H1 (cell line): ENCODE measurements around the gene TFR2. TPM values are rescaled to one million over a fixed set of nuclear protein-coding genes. Genes with fewer than 3 reads are reported as not detected.

Experiments used
- CTCF ChIA-PET: fragments of 300-600 bp; sonication (Branson Sonifier 250); formaldehyde crosslinking; loops from one replicate; lab custom pipeline; 2021; ENCODE audit not compliant: partially characterized antibody; lab: Charles Lee
- POLR2A ChIA-PET: fragments of 300-600 bp; sonication (Branson Sonifier 250); formaldehyde crosslinking; loops from one replicate; lab custom pipeline; 2021; ENCODE audit warnings: inconsistent platforms; ENCODE audit not compliant: partially characterized antibody; lab: Charles Lee
- DNase-seq, 2 experiments: peaks; one replicate each; pipeline versions ENCODE4 v3.0.0 to v3.0.0-alpha.2; 2010 to 2022; ENCODE audit warnings: low spot score in 2 of 2, low read depth in 1 of 2, mixed read lengths in 1 of 2
- FAIRE-seq: peaks from 2 replicates; lab custom pipeline; 2011; peaks lifted over from hg19 to GRCh38; lab: Jason Lieb, UNC
- H2AFZ ChIP-seq: 2 replicates; pipeline ENCODE4 v1.8.1; 2012; ENCODE audit warnings: low read length, inconsistent platforms
- H2AK5ac ChIP-seq: 2 replicates; pipeline ENCODE4 v1.6.1; 2013; ENCODE audit warnings: low read depth, low read length
- H2BK120ac ChIP-seq: replicated peaks from 2 replicates; pipeline ENCODE3; 2013; ENCODE audit warnings: low read depth, low read length, inconsistent platforms
- H2BK12ac ChIP-seq: 2 replicates; pipeline ENCODE4 v1.6.1; 2013; ENCODE audit warnings: low read depth, low read length
- H2BK15ac ChIP-seq: 2 replicates; pipeline ENCODE4 v1.6.1; 2013; ENCODE audit warnings: low read length
- H2BK20ac ChIP-seq: 2 replicates; pipeline ENCODE4 v1.6.1; 2013; ENCODE audit warnings: low read length
- H2BK5ac ChIP-seq: 2 replicates; pipeline ENCODE4 v1.6.1; 2013; ENCODE audit warnings: low read depth, low read length
- H3K14ac ChIP-seq: 2 replicates; pipeline ENCODE4 v1.6.1; 2013; ENCODE audit warnings: inconsistent platforms; ENCODE audit not compliant: insufficient read length
- H3K18ac ChIP-seq: 2 replicates; pipeline ENCODE4 v1.6.1; 2013; ENCODE audit warnings: low read length; ENCODE audit errors: extremely low read depth
- H3K23ac ChIP-seq: 2 replicates; pipeline ENCODE4 v1.6.1; 2013; ENCODE audit warnings: inconsistent platforms; ENCODE audit not compliant: insufficient read length
- H3K23me2 ChIP-seq: 2 replicates; pipeline ENCODE4 v1.6.1; 2013; ENCODE audit warnings: low read depth, low read length
- H3K27ac ChIP-seq: 2 replicates; pipeline ENCODE4 v1.6.1; 2011; ENCODE audit warnings: low read depth, low read length, inconsistent platforms
- H3K27me3 ChIP-seq, 4 experiments: replicated peaks in 1 of 4; 1 replicate in 1 of 4; 2 replicates in 3 of 4; pipeline versions ENCODE4 v1.6.1 to v1.8.1; 2011 to 2013; ENCODE audit warnings: low read length in 3 of 4, mild to moderate bottlenecking in 3 of 4, inconsistent platforms in 2 of 4, mixed read lengths in 2 of 4, moderate library complexity in 1 of 4; ENCODE audit not compliant: control insufficient read depth in 3 of 4, insufficient read depth in 3 of 4; ENCODE audit errors: extremely low read depth in 1 of 4
- H3K36me3 ChIP-seq, 4 experiments: 2 replicates each; pipeline versions ENCODE4 v1.6.1 to v1.8.1; 2011 to 2013; ENCODE audit warnings: mild to moderate bottlenecking in 4 of 4, low read length in 3 of 4, moderate library complexity in 2 of 4, control low read depth in 1 of 4, inconsistent platforms in 1 of 4; ENCODE audit not compliant: insufficient read depth in 4 of 4, control insufficient read depth in 2 of 4
- H3K4ac ChIP-seq: replicated peaks from 2 replicates; pipeline ENCODE3; 2013; ENCODE audit warnings: low read length, low read depth, mixed read lengths, inconsistent platforms; ENCODE audit not compliant: insufficient read length
- H3K4me1 ChIP-seq, 4 experiments: replicated peaks in 1 of 4; 1 replicate in 1 of 4; 2 replicates in 3 of 4; pipeline versions ENCODE4 v1.6.1 to v1.8.1; 2011 to 2013; ENCODE audit warnings: low read length in 3 of 4, inconsistent platforms in 2 of 4, mixed read lengths in 1 of 4; ENCODE audit not compliant: insufficient read depth in 4 of 4, control insufficient read depth in 3 of 4
- H3K4me2 ChIP-seq, 2 experiments: 2 replicates each; pipeline versions ENCODE4 v1.6.1 to v1.8.1; 2011 to 2013; ENCODE audit warnings: low read depth in 2 of 2, low read length in 2 of 2, control low read depth in 1 of 2, inconsistent platforms in 1 of 2, mild to moderate bottlenecking in 1 of 2; ENCODE audit not compliant: insufficient read depth in 1 of 2
- H3K4me3 ChIP-seq, 4 experiments: fragments of 200-600, 300-600 bp in 1 of 4; sonication (generic), shearing (Covaris generic), sonication (Bioruptor Twin) in 1 of 4; 2 replicates each; pipeline versions ENCODE4 v1.5.1 to v1.8.1; 2011 to 2016; ENCODE audit warnings: low read length in 4 of 4, low read depth in 3 of 4, control low read depth in 2 of 4, inconsistent platforms in 2 of 4, mild to moderate bottlenecking in 2 of 4, mixed read lengths in 1 of 4, moderate library complexity in 1 of 4; ENCODE audit not compliant: insufficient read depth in 2 of 4; ENCODE audit errors: extremely low read depth in 1 of 4
- H3K56ac ChIP-seq: replicated peaks from 2 replicates; pipeline ENCODE3; 2013; ENCODE audit warnings: low read depth, mild to moderate bottlenecking, mixed read lengths, low read length, inconsistent platforms; ENCODE audit not compliant: insufficient read length
- H3K79me1 ChIP-seq: 2 replicates; pipeline ENCODE4 v1.6.1; 2013; ENCODE audit warnings: low read depth, low read length, control low read depth
- H3K79me2 ChIP-seq, 2 experiments: 2 replicates each; pipeline versions ENCODE4 v1.6.1 to v1.8.1; 2012 to 2013; ENCODE audit warnings: low read length in 2 of 2, mild to moderate bottlenecking in 2 of 2, inconsistent platforms in 1 of 2; ENCODE audit not compliant: insufficient read depth in 2 of 2, control insufficient read depth in 1 of 2
- H3K9ac ChIP-seq, 4 experiments: replicated peaks in 1 of 4; 1 replicate in 1 of 4; 2 replicates in 3 of 4; pipeline versions ENCODE4 v1.6.1 to v1.8.1; 2011 to 2013; ENCODE audit warnings: low read depth in 3 of 4, low read length in 3 of 4, control low read depth in 2 of 4, mild to moderate bottlenecking in 2 of 4, moderate library complexity in 2 of 4, inconsistent platforms in 1 of 4; ENCODE audit errors: extremely low read depth in 1 of 4
- H3K9me3 ChIP-seq, 2 experiments: 2 replicates each; pipeline versions ENCODE4 v1.6.1 to v1.8.1; 2012 to 2013; ENCODE audit warnings: mild to moderate bottlenecking in 2 of 2, moderate library complexity in 2 of 2, control low read depth in 1 of 2, inconsistent platforms in 1 of 2, low read depth in 1 of 2, low read length in 1 of 2, mixed read lengths in 1 of 2; ENCODE audit not compliant: insufficient read depth in 2 of 2
- H4K20me1 ChIP-seq, 2 experiments: replicated peaks in 1 of 2; 2 replicates each; pipeline versions ENCODE3 to v1.8.1; 2011 to 2013; ENCODE audit warnings: inconsistent platforms in 2 of 2, low read length in 2 of 2, mild to moderate bottlenecking in 1 of 2; ENCODE audit not compliant: insufficient read depth in 2 of 2, control insufficient read depth in 1 of 2
- H4K5ac ChIP-seq: 2 replicates; pipeline ENCODE4 v1.6.1; 2013; ENCODE audit warnings: low read length, low read depth, mixed read lengths, inconsistent platforms; ENCODE audit not compliant: insufficient read length
- H4K8ac ChIP-seq: 2 replicates; pipeline ENCODE4 v1.8.0; 2013; ENCODE audit warnings: mild to moderate bottlenecking, moderate library complexity, low read length, inconsistent platforms; ENCODE audit not compliant: insufficient read depth; ENCODE audit errors: extremely low read depth
- H4K91ac ChIP-seq: replicated peaks from 2 replicates; pipeline ENCODE3; 2013; ENCODE audit warnings: low read length, mixed read lengths, inconsistent platforms; ENCODE audit not compliant: insufficient read length
- BRCA1 ChIP-seq: IDR thresholded peaks from 2 replicates; pipeline ENCODE4 v1.6.1; 2012; ENCODE audit warnings: low read depth, low read length, improper control_type of control experiment
- RNF2 ChIP-seq: fragments of 200-900, 300-1000 bp; sonication (generic); IDR thresholded peaks from 2 replicates; pipeline ENCODE4 v1.7.1; 2016; ENCODE audit warnings: borderline replicate concordance, low read depth, mild to moderate bottlenecking, antibody characterized with exemption, low read length; ENCODE audit not compliant: poor library complexity, severe bottlenecking; ENCODE audit errors: missing control alignments
- SP4 ChIP-seq: IDR thresholded peaks from 2 replicates; pipeline ENCODE4 v1.6.1; 2012; ENCODE audit warnings: low read length, inconsistent platforms
- TAF1 ChIP-seq: IDR thresholded peaks from 2 replicates; pipeline ENCODE4 v1.6.1; 2011; ENCODE audit warnings: mild to moderate bottlenecking, low read depth, low read length
- TCF12 ChIP-seq: IDR thresholded peaks from 2 replicates; pipeline ENCODE4 v1.6.1; 2011; ENCODE audit warnings: low read depth, mild to moderate bottlenecking, low read length
- YY1 ChIP-seq: IDR thresholded peaks from 2 replicates; pipeline ENCODE4 v1.6.1; 2011; ENCODE audit warnings: low read depth, mild to moderate bottlenecking, low read length
- WGBS, 2 experiments: shearing (Covaris generic) in 1 of 2; methylation state at CpG; one replicate each; pipeline versions ENCODE4 v1.1.6 to v1.1.7; 2013 to 2015; ENCODE audit warnings: low lambda C conversion rate in 2 of 2, mixed read lengths in 2 of 2, inconsistent platforms in 1 of 2, low coverage in 1 of 2, missing lambda C conversion rate in 1 of 2; ENCODE audit not compliant: insufficient replicate concordance in 2 of 2, insufficient coverage in 1 of 2, insufficient read length in 1 of 2; ENCODE audit errors: extremely low coverage in 1 of 2, missing lambda C conversion rate in 1 of 2; 5-methylcytosine and 5-hydroxymethylcytosine counted together
- polyA plus RNA-seq, 7 experiments: library from polyadenylated mRNA; depleted of rRNA in 3 of 7; stranded (reverse) in 5 of 7; unstranded in 2 of 7; fragments of >200 nt in 5 of 7; fragments of 200-250 nt in 2 of 7; gene quantifications; 1 replicate in 5 of 7; 2 replicates in 1 of 7; 4 replicates in 1 of 7; pipeline versions ENCODE4 v1.2.1 to v1.2.3, GENCODE V29; 2011 to 2013; ENCODE audit warnings: missing spikeins in 2 of 7, mixed read lengths in 2 of 7
- total RNA-seq: library from RNA; stranded (reverse); fragmentation: NEBNext Ultra II Directional; extraction: Animal tissue kit (Norgen Biotek cat#: 25700); gene quantifications from 2 replicates; pipeline ENCODE4 v1.2.1, GENCODE V29; 2021

The TFR2 gene
- total and polyA plus RNA-seq, 2 of the 8 experiments (the other 6 are each of a cell fraction or from before 2014, with no cell fraction given) = 4.6 to 5.7 TPM

- Histone ChIP-seq H3K56ac (no peak overlapping the region), H3K23me2 (peaks cover 5% of the 10 kb centered on the region), H4K8ac (peak overlapping the region; percentile 36; the same call in 1 of the 2 replicates), H3K4me1 (peaks cover 0 to 11% (median 8%) of the 10 kb centered on the region in 4 experiments; a peak in 6 of 7 replicates), H2BK12ac (no peak overlapping the region), H2BK20ac (no peak overlapping the region), H4K5ac (no peak overlapping the region), H3K36me3 (peaks cover 36 to 72% (median 60%) of the 10 kb centered on the region in 4 experiments), H3K4me3 (no peak overlapping the region), H2AFZ (no peak overlapping the region), H3K23ac (no peak overlapping the region), H3K14ac (no peak overlapping the region), H3K9me3 (no peaks in the 10 kb centered on the region), H3K4me2 (no peak overlapping the region), H2BK15ac (no peak overlapping the region), H3K4ac (no peak overlapping the region), H2BK120ac (no peak overlapping the region), H2AK5ac (no peak overlapping the region), H4K91ac (no peak overlapping the region), H3K27me3 (no peaks in the 10 kb centered on the region), H3K79me1 (peaks cover 13% of the 10 kb centered on the region), H2BK5ac (no peak overlapping the region), H3K9ac (no peak overlapping the region), H4K20me1 (peaks cover 30 to 54% of the 10 kb centered on the region in 2 experiments), H3K79me2 (peaks cover 11 to 50% of the 10 kb centered on the region in 2 experiments), H3K27ac (no peak overlapping the region), H3K18ac (no peak overlapping the region)
- ChIA-PET POLR2A (interaction anchor here (0.6 to 14.3 kb wide), 5 partner anchors 8 to 90 kb away, joined by 3 to 257 read pairs (median 4); partner anchors contain the start of gene POP7), CTCF (interaction anchor here (0.6 to 20.7 kb wide), 3 partner anchors 10 to 89 kb away, joined by 3 to 254 read pairs (median 7); partner anchors contain the start of gene POP7)
- no peak for FAIRE-seq
- DNase-seq = no peak
- 90% methylated on average over 19 of the region's 22 CpGs; no CpG with 5 or more reads in 1 of the 2 experiments for WGBS, 2 experiments
- TF ChIP-seq TAF1 (no peak), YY1 (no peak), RNF2 (no peak), SP4 (no peak), TCF12 (no peak), BRCA1 (no peak)
These were observed 45.9 kb upstream of the TFR2 start for GRCh38 chr7:100687261-100687660.
